ENCODE measurements around the gene CSK. TPM values are rescaled to one million over a fixed set of nuclear protein-coding genes. Genes with fewer than 3 reads are reported as not detected.

CSK gene
- total RNA-seq, 4 donors from 2014 or later: 4.9 to 41.6 (median 26.4) TPM

DNA sequence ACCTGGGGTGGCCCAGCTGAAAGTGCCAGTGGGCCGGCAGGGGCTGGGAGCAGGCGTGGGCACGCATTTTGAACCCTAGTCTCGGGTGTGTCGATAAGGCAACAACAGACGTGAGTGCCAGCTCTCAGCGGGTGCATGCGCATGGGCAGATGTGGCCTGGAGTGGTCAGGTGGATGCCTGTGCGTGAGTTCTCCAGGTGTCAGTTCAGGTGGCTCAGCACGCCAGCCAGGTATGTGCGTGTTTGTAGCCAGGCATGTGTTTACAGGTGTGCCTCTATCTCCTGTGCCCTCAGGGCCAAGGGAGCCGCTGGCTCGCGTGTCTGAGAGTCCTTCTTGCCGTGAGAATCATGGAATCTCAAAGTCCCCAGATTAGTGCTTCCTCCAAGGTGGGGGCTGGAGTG lies 18.5 kb upstream of the CSK start:
- Histone ChIP-seq H3K4me3 (no peak overlapping the region), H3K9me3 (no peaks in the 10 kb centered on the region), H3K27me3 (no peaks in the 10 kb centered on the region), H3K36me3 (no peaks in the 10 kb centered on the region), H3K27ac (no peak overlapping the region), H3K4me1 (no peaks in the 10 kb centered on the region)
- TF ChIP-seq, protein P1, sequence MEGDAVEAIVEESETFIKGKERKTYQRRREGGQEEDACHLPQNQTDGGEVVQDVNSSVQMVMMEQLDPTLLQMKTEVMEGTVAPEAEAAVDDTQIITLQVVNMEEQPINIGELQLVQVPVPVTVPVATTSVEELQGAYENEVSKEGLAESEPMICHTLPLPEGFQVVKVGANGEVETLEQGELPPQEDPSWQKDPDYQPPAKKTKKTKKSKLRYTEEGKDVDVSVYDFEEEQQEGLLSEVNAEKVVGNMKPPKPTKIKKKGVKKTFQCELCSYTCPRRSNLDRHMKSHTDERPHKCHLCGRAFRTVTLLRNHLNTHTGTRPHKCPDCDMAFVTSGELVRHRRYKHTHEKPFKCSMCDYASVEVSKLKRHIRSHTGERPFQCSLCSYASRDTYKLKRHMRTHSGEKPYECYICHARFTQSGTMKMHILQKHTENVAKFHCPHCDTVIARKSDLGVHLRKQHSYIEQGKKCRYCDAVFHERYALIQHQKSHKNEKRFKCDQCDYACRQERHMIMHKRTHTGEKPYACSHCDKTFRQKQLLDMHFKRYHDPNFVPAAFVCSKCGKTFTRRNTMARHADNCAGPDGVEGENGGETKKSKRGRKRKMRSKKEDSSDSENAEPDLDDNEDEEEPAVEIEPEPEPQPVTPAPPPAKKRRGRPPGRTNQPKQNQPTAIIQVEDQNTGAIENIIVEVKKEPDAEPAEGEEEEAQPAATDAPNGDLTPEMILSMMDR (IDR thresholded peaks at IDR 0.05): no peak
- TF ChIP-seq POLR2A (IDR thresholded peaks at IDR 0.05): no peak
- intact Hi-C loops (cut with DNase I; ENCODE audit: low total_unique reads): no loop called here
- no peak for DNase-seq

DNA sequence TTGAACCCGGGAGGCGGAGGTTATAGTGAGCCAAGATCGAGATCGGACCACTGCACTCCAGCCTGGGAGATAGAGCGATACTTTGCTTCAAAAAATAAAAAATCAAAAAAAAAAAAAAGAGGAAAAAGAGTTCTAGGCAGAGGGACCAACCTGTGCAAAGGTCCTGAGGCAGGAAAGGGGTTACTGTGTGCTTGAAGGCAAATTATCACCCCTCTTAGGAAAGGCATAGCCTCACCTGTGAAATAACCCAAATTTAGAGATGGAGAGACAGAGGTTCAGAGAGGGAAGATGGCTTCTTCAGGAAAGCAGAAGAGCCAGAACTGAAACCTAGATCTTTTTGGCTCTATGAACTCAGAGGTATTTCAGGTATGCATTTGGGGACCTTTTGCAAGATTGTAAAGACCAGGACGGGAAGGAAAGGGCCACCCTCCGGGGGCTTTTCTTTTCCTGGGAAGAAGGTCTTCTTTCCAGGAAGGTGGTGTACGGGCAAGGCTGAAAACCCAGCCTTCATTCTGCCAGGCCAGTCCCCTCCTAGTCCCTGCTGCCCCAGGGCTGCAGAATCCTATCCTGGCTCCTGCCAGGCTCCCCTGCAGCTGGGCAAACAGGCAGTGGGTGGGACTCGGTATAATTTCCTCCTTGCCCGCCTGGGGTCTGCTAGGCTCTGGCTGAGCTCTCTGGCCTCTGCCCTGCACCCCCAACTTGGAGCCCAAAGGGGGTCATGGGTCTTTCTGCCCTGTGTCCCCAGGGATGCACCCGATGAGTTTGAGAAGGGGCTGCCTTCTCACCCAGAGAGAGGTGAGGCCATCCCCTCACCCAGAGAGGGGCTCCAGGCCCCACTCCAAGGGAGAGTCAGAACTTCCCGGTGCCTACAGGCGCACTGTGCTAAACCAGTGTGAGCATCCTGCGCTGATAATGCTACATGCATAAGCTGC lies 14.4 kb upstream of the CSK start:
- DNase-seq: no peak
- Histone ChIP-seq H3K36me3 (no peaks in the 10 kb centered on the region), H3K4me3 (no peak overlapping the region), H3K4me1 (no peaks in the 10 kb centered on the region), H3K27ac (no peak overlapping the region), H3K9me3 (no peaks in the 10 kb centered on the region), H3K27me3 (no peaks in the 10 kb centered on the region)
- no peak for TF ChIP-seq POLR2A (IDR thresholded peaks at IDR 0.05)
- TF ChIP-seq, protein P1 (IDR thresholded peaks at IDR 0.05): no peak
- intact Hi-C loops (cut with DNase I; ENCODE audit: low total_unique reads): loop anchor here (5.0 kb wide), 2 partner anchors 135 to 390 kb away; no protein-coding TSS in a partner anchor

DNA sequence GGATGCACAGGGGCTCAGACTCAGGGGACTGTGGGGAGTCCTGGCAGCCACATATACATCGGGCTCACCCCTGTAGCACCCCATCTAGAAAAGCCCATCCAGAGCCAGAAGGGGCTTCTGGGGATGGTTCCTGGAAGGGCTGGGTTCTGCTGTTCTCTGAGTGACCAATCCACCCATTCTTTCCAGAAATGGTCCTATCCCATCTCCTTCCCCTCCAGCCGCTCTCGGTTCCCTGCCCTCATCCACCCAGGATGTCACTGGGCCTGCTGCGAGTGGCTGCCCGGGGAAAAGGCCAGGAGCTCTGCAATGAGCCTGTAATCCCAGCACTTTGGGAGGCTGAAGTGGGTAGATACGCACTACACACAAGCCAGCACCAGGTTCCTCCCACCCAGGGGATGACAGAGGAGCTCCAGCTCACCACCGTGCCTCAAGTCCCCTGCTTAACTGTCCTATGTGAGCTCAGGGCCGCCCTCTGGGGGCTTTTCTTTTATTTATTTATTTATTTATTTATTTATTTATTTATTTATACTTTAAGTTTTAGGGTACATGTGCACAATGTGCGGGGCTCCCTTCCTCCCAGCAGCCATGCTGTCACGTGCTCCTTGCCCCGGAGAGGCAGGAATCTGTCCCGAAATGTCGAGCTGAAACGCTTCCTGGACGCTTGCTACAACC lies 13.6 kb upstream of the CSK start:
- H3K4me3 ChIP-seq: no peak overlapping the region
- H3K4me1 ChIP-seq: no peaks in the 10 kb centered on the region

DNA sequence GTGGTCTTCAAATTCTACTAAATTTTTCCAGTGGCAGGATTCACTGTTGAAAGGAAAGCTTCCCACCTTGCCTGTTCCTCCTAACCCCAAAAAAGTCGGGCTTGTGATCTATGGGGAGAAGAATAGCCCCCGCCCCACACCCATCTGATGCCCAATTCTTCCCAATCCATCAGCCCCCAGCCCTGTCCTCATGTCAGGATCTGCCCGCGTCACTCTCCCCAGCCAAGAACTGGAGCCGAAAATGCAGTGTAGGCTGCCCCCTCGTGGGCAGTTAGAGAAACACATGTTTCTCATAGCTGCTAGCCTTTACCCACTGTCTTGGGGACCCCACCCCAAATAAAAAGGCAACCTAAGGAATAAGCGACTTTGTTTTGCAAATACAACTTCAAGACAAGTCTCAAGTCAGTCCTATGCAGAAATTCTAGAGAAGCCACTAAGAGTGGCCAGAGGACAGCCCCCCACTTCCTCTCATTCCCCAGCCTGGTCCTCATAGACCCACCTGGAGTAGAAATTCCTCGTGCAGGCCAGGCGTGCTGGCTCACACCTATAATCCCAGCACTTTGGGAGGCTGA lies 13.0 kb upstream of the CSK start:
- intact Hi-C loops (cut with DNase I; ENCODE audit: low total_unique reads): loop anchor here (5.0 kb wide), 2 partner anchors 137 to 392 kb away; no protein-coding TSS in a partner anchor
- H3K9me3 ChIP-seq: no peaks in the 10 kb centered on the region
- H3K4me1 ChIP-seq: no peaks in the 10 kb centered on the region
- TF ChIP-seq, protein P1 (IDR thresholded peaks at IDR 0.05): peak; percentile 76 to 90 (median 80)
- no peak for TF ChIP-seq POLR2A (IDR thresholded peaks at IDR 0.05)
- H3K27ac ChIP-seq: no peak overlapping the region
- H3K4me3 ChIP-seq: no peak overlapping the region
- no peaks in the 10 kb centered on the region for H3K27me3 ChIP-seq
- DNase-seq: peak; percentile 55 to 56
- no peaks in the 10 kb centered on the region for H3K36me3 ChIP-seq

More for the DNA sequence above, 13.6 kb upstream of the CSK start:
- DNase-seq: no peak
- no peak overlapping the region for H3K27ac ChIP-seq
- TF ChIP-seq POLR2A (IDR thresholded peaks at IDR 0.05): no peak
- H3K9me3 ChIP-seq: no peaks in the 10 kb centered on the region
- intact Hi-C loops (cut with DNase I; ENCODE audit: low total_unique reads): loop anchor here (5.0 kb wide), 2 partner anchors 136 to 391 kb away; no protein-coding TSS in a partner anchor
- H3K27me3 ChIP-seq: no peaks in the 10 kb centered on the region
- no peaks in the 10 kb centered on the region for H3K36me3 ChIP-seq

DNA sequence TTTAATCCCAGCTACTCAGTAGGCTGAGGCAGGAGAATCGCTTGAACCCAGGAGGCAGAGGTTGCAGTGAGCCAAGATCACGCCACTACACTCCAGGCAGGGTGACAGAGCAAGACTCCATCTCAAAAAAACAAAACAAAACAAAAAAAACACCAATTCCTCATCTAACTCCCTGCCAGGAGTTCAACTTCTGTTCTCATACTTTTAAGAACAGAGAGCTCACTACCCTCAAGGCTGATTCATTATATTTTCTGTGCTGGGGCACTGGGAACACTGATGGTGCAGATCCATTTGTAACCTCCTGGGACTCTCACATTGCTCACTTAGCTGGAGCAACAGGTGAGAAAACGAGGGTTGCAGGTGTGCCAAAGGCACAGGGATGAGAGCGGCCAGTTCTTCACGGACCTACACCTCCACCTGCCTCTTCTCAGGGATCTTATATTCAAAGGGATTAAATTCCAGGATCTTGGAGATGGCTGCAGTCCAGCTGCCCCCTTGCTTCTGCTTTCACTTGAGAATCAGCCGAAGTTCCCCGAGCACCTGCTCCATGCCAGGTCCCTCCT lies 12.3 kb upstream of the CSK start:
- intact Hi-C loops (cut with DNase I; ENCODE audit: low total_unique reads): loop anchor here (5.0 to 10.0 kb wide), 4 partner anchors 137 to 435 kb away; partner anchors contain the start of gene C15orf39
- no peak for DNase-seq
- no peaks in the 10 kb centered on the region for H3K27me3 ChIP-seq
- TF ChIP-seq POLR2A (IDR thresholded peaks at IDR 0.05): no peak
- TF ChIP-seq, protein P1 (IDR thresholded peaks at IDR 0.05): no peak
- H3K4me1 ChIP-seq: no peaks in the 10 kb centered on the region
- no peaks in the 10 kb centered on the region for H3K9me3 ChIP-seq
- no peaks in the 10 kb centered on the region for H3K36me3 ChIP-seq
- no peak overlapping the region for H3K4me3 ChIP-seq
- H3K27ac ChIP-seq: no peak overlapping the region
